GM19239 (cell line): ENCODE data around the gene FRMD8.
A peak's percentile ranks its signal among the peaks of the same experiment; 100 is the strongest.
"Not testable (repeated sequence)": the region's sequence is repeated elsewhere in the genome, so short reads cannot be mapped to it uniquely, and the experiment has no call there.

Experiments used
- DNase-seq: peaks from one replicate; pipeline ENCODE4 v3.0.0; 2011; ENCODE audit warnings: low spot score; ENCODE audit not compliant: insufficient read length
- FAIRE-seq: peaks from 2 replicates; lab custom pipeline; 2011; peaks lifted over from hg19 to GRCh38; lab: Jason Lieb, UNC

The FRMD8 gene

GRCh38 chr11:65404638-65405339, 18.4 kb downstream of the FRMD8 start:
- no peak for DNase-seq
- no peak for FAIRE-seq

GRCh38 chr11:65410936-65411680, 24.7 kb downstream of the FRMD8 start:
- FAIRE-seq: no peak

GRCh38 chr11:65411681-65412070, 25.2 kb downstream of the FRMD8 start:
- DNase-seq: no peak
- FAIRE-seq: no peak

More at GRCh38 chr11:65410936-65411680, 24.7 kb downstream of the FRMD8 start:
- no peak for DNase-seq

GRCh38 chr11:65412271-65413076, 26.0 kb downstream of the FRMD8 start:
- no peak for DNase-seq
- FAIRE-seq: no peak

DNA sequence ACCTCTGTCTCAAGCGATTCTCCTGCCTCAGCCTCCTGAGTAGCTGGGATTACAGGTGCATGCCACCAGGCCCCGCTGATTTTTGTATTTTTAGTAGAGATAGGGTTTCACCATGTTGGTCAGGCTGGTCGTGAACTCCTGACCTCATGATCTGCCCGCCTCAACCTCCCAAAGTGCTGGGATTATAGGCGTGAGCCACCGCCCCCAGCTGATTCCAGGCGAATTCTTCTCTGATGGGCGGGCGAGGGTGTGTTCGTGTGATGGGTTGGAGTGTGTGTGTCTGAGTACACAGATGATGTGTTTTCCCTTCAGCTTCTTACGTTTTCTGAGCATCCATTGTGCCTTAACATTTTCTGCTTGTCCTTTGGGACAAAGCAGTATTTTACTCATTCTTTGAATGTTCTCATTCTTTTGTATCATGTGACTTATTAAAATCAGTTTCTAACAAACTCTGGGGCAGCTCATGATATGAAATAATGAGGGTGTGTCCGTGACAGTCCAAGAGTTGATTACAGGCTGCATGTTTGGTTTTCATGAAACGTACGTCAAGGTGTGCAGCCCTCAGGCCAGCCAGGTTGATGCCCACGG, 26.7 kb downstream of the FRMD8 start:
- FAIRE-seq: not testable (repeated sequence)

DNA sequence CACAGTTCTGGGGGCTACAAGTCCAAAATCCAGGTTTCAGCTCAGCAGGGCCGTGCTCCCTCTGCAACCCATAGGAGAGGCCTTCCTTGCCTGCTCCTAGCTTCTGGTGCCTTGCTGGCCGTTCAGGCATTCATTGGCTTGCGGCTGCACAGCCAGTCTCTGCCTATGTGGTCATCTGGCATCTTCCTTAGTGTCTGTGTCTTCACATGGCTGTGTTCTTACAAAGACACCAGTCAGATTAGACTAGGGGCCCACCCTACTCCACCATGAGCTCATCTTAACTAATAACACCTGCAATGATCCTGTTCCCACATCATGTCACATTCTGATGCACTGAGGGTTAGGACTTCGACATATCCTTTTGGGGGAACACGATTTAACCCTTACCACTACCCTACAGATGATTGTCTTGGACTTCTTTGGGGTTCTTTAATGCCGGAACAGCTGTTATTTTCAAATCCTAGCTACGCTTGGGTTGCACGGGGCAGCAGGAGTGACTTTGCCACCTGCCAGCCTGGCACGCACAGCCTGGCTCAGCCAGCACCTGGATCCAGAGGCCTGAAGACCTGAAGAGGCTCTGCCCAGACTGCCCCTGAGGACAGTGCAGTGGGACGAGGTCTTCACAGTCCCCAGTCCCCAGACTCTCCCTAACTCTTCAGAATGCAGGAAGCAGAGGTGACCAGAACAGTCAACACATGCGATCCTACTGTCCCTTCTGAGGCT, 28.5 kb downstream of the FRMD8 start:
- FAIRE-seq (no peak), DNase-seq (no peak)

More for the DNA sequence above, 26.7 kb downstream of the FRMD8 start:
- DNase-seq: not testable (repeated sequence)

- FAIRE-seq: no peak
- DNase-seq: no peak
Observed at GRCh38 chr11:65415499-65416340, 29.3 kb downstream of the FRMD8 start.

DNA sequence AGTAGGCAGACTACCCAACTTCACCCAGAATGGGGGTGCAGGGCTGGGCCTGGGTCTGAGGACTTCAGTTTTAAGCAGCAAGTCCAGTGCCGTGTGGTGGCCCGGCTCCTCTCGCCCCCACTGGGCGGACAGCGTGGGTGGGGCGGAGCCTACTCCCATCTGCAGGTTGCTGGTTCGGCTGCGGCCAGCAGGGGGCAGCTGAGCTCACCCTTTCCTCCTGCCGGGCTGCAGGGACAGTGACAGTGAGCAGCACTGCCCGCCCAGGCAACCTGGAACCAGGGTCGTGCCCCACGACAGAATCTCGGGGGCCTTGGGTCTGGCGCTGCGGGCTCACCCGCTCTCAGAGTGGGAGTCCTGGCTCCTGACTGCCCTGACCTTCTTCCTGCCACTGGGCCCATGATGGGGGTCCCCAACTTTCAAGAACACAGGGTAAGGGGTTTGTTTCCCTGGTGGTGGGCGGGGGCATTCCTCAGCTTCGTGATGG, 29.9 kb downstream of the FRMD8 start:
- DNase-seq (peak; percentile 88), FAIRE-seq (peak; percentile 88)

GRCh38 chr11:65416841-65417701, 30.6 kb downstream of the FRMD8 start:
- DNase-seq: no peak

GRCh38 chr11:65417702-65418430, 31.4 kb downstream of the FRMD8 start:
- FAIRE-seq (peak; percentile 66), DNase-seq (no peak)

More at GRCh38 chr11:65416841-65417701, 30.6 kb downstream of the FRMD8 start:
- FAIRE-seq: no peak

DNA sequence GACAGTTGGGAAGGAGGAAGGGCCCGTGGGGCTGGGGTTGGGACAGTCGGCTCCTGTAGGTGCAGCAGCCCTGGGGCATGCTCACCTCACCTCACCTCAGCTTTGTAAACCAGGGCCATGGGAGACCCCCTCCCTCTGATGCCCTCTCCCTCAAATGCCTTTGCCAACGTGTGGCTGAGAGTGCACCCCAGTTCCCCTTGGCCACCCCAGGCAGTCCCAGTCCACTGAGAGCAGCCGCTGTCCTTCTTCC, 31.9 kb downstream of the FRMD8 start:
- FAIRE-seq (no peak), DNase-seq (no peak)

DNA sequence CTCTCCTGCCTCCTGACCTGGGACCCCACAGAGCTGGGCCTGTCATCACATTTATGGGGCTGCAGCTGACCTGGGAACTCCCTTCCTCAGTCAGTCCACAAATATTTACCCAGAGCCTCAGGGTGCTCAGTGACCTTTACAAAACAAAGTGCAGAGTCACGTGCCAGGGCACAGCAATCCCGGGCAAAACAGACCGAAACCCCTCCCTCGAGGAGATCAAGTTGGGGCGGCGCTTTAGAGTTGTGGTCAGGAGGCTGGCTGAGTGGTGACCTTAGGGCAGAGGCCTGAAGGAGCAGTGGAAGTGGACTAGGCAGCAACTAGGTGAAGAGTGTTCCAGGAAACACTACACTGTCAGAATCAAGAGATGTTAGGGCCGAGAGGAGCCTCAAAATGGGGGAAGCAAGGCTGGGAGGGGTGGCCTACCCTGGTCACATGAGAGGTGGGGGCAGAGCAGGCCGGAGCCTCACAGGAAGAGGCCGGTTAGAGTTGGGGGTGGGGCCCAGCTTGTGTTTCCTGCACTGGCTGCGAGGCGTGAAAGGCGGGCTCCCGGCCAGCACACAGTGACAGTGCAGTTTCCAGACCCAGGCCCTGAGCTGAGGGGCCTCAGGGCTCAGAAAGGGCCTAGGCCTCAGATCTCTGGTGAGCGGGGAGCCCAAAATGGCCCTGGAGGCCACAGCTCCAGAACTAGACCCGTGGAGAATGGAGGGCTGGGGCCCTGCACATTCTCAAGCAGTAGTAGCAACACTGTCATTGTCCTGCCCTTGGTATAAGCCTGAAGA, 32.4 kb downstream of the FRMD8 start:
- DNase-seq (peak; percentile 77), FAIRE-seq (peak; percentile 94)

DNA sequence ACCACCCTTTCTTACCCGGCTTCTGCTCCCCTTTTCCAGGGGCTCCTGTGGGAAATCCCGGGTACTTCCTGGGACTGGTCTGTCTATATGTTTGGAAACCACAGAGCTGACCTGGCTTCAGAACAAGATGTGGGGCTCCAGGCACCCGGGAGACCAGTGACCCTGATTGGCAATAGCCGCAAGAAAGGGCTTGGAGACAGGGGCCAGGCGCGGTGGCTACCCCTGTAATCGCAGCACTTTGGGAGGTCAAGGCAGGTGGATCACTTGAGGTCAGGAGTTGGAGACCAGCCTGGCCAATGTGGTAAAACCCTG, 33.0 kb downstream of the FRMD8 start:
- no peak for FAIRE-seq
- no peak for DNase-seq

- peak; percentile 33 for FAIRE-seq
- DNase-seq: no peak
Observed at GRCh38 chr11:65419772-65420481, 33.5 kb downstream of the FRMD8 start.

DNA sequence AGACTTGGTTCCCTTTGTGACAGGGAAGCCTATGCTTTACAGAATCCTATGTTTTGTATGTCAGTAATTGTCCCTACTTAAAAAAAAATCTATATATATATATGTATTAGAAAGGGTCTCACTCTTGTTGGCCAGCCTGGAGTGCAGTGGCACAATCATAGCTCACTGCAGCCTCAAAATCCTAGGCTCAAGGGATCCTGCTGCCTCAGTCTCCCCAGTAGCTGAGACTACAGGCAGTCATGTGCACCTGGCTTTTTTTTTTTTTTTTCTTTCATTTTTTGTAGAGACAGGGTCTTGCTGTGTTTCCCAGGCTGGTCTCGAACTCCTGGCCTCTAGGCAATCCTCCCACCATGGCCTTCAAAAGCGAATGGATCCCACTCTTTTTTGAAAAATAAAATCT, 34.1 kb downstream of the FRMD8 start:
- FAIRE-seq (no peak), DNase-seq (no peak)
